D341Med (cell line): ENCODE results near the gene UBR4.

Experiments used
- DNase-seq: peaks from one replicate; pipeline ENCODE4 v3.0.0; 2012; ENCODE audit warnings: low spot score

UBR4 gene

DNA sequence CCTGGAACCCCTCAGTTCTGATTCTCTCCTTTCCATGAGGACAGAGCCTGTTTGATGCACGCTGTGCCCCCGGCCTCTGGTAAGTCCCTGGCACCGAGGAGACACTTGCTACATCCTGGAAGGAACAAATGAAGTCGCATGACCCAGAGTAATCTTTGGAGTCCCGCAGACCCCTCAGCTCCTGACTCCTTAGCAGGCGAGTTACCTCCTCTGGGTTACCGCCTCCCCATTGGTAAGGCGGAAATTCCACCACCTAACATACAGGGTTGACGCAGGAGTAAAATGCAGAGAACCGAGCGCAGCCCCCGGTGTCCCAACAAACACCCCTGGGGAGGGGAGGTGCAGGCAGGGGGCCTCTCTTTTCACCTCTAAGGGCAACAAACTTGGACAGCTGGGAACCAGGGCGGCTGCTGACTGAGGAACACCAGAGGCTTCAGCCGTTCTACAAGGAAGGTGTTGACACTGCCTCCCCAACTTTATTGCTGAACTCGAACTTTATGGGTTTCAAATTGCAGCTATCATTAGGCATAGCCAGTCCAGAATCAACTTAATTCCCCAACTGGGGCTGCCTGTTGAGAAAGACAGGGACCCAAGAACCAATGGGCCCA lies 138.3 kb downstream of the UBR4 start:
- DNase-seq, result no peak

DNA sequence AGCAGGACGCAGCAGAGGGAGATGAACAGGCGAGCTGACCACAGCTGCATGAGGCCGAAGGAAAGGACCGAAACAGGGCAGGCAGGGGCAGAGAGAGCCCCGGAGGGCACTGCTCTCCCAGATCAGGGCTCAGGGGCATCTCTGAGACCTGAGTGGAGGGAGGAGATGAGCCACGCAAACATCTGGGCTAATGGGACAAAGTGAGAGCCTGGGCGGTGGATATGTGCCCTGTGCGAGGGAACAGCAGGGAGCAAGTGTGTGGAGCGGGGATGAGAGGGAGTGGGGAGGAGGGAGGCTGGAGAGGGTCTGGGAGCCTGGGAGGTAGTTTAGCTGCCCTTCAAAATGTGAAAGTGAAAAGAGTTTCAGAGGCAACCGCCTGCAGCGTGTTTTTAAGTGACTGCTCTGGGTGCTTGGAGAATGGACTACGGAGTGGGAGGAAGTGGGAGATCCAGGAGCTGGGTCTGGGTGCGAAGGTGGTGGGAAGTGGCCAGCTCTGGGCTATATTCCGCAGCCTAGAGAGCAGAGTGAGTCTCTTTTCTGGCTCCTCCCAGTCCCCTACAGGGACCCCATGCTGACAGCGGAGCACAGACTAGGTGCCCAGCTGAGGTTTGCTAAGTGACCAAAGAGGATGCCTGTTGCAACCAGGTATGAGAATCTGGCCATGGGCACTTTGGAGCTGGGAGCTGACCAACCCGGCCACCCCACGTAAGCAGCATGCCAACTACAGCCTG lies 139.0 kb downstream of the UBR4 start:
- DNase-seq, result no peak

DNA sequence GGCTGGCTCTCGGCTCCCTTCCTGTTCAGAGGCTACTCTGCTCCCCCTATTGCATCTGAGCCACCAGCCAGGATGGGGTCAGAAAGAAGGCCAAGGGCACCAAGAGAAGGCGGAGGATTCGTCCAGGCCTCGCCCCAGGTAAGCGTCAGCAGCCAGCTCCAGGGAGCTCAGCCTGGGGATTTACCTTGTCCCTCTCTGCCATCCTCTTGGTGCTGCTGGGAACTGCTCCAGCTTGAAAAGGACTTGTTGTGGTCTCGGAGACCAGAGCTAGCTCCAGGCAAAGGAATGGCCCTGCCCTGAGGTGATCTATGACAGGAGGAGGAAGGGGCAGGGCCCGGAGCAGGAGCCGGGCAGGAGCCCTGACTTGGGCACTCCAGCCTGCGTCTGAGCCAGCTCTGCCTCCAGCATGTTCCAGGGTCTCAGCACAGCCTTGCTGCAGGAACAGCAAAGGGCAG lies 139.8 kb downstream of the UBR4 start:
- DNase-seq, result no peak

DNA sequence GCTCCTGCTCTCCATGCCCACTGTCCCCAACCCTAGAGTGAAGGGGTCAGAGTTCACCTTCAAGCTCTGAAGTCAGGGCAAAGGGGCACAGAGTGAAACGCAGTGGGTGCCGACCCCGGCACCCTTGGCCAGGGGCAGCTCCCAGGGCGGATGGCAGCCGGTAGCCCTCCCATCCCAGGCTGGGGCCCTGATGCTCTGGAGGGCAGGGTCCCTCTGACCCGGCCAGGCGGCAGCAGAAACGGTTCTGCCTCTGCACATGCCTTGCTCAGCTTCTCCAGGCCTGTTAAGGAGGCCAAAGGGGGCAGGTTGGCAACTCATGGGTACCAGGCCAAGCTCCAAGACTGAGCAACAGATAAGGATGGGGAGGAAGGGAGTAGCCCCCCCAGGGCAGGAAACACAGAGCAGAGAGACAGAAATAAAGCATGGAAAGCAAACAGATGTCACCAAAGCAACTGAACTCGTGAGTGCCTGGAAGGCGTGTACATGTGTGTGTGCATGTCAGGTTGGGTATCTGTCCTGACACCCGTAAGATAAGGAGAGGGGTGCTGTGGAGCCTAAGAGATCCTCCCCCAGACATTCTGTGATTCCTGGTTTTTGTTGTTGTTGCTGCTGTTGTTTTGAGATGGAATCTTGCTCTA lies 141.3 kb downstream of the UBR4 start:
- no peak for DNase-seq

DNA sequence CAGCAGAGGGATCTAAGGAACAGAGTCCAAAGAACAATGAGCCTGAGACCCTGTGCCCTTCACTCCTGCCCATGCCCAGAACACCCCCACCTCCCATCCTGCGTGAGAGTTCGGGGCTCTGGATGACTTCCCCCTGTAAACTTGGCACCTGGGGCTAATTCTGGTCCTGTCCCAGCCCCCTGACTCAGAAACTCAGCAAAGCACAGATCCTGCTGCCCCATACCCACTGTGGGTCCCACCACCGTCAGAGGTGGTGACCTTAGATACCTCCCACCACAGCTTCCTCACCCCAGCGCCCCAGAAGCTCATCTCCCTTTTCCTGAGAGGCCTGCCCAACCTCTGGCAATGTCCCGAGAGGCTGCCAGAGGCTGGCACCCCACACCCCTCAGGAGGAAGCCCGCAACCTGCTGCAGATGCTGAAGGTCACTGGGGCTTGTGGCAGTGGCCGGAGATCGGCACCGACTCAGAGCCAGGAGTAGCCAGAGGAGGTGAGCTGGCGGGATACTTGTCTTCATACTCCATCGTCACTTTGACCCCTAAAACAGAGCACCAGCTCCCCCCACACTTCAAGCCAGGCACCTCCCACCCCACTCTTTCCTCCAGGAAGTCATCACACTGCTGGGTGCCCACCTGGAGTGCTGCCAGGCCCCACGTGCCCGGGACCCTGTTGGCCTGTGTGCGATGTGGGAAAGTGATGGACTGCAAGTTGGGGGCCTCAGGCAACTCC lies 142.0 kb downstream of the UBR4 start:
- DNase-seq, result no peak

DNA sequence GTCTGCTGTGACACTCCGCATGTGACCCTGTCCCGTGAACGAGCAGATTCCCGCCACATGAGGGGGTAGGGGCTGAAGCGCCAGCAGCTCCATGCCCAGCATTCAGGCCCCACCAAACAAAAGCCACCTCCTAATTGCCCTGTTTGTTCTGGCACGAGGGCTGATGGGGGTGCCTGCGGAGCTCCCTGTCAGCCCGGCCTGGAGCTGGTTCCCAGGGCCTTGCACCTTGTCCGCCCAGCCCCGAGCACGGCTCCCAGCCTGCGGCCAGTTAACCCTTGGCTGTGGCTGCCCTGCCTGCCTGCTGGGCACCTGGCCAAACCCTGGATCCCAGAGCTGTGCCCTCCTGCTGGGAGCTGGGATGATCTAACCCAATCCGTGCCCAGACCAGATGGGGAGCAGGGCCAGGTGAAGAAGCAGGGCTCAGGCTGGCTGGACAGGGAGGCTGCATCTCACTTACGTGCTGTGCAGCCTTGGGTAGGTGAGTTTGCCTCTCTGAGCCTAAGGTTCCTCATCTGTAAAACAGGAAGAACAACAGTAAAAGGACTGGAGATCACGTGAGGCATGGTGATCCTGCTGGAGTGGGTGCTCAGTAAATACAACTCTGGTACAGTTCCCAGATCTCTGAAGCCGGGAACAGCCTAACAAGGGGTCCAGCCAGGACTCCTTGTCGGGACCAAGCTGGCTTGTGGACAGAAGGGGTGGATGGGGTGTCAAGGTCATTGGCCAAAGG lies 142.7 kb downstream of the UBR4 start:
- no peak for DNase-seq

DNA sequence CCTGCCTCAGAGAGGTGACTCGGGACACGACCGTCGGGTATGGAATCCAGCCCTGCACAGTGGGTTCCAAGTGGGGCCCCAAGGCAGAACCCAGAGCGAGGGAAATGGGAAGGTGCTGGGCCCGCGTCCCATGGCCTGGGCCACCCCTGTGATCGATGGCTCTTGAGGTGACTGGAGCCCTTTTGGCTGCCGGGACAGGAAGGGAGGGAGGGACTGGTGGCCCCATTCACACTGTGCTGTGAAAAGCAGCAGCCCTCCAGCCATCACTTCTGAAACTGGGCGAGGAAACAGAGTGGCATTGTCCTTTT lies 143.2 kb downstream of the UBR4 start:
- DNase-seq, result no peak

DNA sequence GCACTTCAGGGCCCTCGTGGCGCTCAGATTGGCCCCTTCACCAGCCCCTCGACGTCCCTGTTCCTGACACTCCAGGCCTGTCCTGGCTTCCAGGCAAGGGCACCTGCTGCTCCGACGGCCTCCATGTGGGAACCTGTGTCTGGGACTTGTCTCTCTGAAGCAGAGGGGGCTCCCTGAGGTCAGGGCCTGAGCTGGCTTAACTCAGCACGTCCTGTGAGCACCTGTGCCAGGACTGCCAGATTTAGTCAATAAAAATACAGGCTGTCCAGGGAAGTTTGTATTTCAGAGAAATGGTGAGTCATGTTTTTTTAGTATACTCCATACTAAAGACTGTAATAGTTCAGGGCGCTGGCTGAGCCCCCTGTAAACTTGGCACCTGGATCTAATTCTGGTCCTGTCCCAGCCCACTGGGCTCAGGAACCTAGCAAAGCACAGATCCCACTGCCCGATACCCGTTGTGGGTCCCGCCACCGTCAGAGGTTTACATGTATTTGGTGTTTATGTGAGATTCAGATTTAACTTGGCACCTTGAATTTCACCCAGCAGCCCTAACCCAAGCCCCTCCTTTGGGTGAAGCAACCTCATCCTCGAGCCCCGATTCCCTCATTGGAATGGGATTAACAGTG lies 143.7 kb downstream of the UBR4 start:
- no peak for DNase-seq

DNA sequence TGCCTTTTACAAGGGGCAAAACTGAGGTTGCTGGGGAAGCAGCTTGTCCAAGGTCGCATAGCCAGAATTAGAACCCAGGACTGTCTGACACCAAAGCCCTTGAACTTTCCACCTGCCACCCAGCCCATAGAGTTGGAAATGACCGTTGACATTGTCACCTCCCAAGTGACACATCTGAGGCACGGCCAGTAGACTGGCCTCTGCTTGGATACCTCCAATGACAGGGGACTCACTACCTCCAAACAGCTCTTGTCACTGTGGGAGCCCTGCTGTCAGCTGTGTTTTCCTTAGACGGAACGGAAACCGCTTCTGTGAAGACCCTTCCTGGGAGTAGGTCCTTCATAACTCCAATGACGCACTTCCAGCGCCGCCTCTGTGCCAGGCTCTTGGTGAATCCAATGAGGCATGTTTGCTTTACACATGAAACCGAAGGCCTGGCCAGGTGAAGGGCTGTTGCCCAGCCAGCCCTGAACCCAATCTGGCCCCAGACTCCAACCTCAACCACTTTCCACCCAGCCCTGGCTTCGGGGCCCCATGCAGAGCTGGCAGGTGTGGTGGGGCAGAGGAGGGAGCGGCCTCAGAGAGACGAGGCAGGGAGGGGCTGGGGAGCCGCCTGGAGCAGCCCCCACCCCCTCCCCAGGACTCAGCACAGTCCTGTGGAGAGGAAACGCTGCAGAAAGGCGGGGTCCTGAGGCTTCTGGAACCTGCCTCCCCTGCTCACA lies 144.4 kb downstream of the UBR4 start:
- DNase-seq, result no peak

DNA sequence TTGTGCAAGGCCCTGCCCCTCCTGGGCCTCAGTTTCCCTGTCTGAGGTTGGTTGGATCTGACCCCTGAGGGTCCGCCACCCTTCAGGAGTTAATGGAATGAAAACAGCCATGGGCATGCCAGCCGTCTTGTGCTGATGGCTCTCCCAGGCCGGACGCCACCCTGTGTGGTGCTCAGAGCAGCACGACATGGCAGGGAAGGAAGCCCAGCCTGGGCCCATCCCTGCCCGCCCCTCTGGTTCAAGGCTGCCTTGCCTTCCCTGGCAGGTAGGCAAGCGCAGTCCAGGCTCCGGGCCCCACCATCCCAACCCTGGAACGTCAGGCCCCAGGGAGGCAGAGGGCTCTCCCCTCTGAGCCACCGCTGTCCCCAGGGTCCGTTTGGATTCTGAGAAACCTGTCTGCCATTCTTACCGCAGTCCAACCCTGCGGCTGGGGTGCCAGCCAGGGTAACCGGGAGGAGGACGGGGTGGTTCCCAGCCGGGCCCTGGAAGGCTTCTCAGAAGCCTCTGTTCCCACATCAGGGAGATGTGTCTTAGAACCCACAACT lies 145.1 kb downstream of the UBR4 start:
- DNase-seq, result no peak

DNA sequence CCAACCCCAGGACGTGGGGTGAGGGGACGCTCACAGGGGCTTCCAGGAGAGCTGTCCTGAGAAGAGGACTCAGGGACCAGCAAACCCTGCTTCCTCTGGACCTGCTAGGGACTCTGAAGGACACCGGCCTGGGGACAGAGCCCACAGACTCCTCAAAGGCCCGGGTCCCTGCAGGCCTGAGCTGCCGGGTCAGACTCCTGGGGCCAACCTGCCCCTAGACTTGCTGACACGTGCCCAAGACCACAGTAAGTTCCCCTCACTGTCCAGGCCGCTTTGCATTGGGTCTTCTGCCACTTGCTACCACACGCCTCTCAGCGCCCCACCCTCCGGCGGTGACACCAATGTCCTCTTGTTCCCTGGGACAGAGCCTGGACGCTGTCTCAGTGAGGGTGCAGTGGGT lies 146.9 kb downstream of the UBR4 start:
- no peak for DNase-seq

DNA sequence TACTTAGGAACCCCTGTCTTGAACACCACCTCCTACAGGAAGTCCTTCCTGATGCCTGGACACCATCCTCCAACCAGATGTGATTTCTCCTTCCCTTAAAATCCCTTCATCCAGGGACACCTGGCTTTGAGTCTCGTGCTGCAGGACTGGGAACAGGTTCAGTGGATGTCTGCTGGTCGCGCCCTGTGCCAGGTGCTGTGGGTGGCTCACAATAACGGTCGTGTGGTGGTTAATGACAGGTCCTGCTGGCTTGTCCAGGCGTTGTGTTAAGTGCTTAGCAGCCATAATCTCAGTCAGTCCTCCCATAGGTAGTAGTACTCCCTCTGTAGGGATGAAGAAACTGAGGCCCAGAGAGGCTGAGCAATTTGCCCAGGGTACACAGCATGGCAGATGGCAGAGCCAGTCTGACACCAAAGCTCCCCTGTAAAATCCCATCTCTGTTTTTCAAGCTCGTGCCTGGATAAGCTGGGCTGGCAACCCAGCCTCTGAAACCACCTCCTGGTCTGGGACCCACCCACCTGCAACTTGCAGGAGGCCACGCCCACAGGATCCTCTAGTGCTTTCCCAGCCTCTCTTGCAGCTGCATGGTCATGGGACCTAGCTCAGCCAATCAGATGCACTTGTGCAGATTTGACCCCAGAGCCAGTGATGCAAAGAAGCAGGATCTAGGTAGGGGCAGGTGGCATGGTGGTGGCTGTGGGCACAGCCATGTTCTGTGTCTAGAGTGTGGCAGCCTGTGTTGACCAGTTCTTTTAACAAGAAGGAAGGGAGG lies 147.6 kb downstream of the UBR4 start:
- DNase-seq, result no peak

DNA sequence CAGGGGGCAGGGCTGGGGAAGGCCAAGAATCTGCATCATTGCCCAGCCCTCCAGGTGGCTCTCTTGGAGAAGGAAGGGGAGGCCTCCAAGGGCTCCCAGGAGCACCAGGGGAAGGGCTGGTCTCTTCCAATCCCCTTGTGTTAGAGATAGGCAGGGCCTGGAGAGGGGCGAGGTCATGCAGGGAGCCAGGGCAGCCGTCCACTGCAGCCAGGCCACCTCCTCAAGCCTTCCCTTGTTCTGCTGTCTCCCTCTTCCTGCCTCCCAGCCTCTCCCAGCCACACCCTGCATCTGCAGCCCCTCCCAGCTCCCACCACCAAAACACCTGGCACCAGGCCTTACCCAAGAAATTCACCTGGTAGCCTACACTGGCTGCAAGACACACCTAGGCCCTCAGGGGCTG lies 148.3 kb downstream of the UBR4 start:
- DNase-seq, result no peak

DNA sequence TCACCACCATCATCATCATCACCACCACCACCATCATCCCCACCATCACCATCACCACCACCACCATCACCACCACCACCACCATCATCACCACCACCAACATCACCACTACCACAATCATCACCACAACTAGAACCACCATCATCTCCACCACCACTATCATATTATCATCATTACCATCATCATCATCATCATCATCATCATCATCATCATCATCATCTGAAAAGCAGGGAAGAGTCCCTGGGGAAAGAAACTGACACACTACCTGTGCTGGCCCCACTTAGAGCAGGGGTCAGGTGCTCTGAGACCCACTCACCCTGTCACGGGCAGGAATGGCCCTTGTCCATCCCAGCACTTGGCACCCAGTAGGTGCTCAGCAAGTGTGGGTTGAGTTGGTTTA lies 148.7 kb downstream of the UBR4 start:
- no peak for DNase-seq

DNA sequence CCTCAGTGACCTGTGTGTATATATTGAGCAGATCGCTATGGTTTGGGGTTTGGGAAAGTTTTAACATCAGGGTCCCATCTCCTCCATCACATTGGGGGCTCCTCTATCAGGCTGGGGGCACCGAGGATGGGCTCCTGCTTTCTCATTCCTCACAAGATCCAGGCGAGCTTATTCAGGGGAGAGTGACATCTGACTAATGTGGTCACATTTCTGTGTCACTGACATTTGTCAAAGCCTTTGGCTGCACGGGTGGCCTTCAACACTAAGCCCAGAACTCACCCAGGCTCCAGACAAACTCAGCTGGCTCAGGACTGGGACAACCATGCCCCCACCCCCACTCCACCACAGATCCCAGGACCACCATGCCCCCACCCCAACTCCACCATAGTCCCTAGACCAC lies 150.3 kb downstream of the UBR4 start:
- DNase-seq, result no peak

DNA sequence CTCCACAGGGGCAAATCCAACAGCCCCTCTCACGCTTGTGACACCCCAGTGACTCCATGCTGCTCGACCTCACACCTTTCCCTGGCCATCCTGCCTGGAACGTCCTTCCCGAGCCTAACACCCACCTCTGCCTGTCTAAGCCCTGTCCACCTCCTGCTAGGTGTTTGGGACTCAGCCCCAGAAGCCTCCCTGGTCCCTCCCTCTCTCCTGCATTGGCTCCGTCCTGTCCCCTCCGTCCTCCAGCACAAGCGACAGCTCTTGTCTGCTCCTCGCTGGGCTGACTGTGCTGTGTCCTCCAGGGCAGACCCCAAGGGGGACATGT lies 151.6 kb downstream of the UBR4 start:
- no peak for DNase-seq

DNA sequence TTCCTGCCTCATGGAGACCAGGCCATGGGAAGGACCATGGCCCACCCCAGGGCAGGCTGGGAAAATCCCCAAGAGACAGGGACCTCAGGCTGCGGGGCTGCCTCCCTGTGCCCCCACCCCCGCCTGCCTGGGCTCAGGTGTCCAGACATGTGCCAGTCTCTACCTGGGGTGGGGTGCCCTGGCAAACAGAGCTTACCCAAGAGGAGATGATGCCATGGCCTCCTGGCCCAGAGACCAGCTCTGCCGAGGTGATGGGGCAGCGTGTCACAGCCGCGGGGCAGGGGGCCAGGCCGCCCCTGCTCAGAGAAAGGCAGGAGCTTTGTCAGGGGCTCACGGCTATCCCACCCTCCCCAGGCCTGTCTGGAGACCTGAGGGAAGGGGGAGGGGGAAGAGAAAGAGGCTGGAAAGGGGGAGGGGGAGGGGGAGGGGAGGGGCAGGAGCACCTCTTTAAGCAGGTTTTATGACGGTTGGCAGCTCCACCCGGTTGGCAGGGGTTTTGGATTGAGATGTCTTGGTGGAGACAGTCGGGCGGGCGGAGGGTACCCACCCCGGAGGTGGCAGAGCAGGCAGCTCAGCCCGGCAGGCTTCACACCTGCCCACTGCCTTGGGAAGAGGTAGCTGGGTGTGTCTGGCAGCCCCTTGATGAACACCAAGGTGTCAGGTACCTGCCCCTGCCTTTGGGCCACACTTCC lies 152.1 kb downstream of the UBR4 start:
- no peak for DNase-seq

DNA sequence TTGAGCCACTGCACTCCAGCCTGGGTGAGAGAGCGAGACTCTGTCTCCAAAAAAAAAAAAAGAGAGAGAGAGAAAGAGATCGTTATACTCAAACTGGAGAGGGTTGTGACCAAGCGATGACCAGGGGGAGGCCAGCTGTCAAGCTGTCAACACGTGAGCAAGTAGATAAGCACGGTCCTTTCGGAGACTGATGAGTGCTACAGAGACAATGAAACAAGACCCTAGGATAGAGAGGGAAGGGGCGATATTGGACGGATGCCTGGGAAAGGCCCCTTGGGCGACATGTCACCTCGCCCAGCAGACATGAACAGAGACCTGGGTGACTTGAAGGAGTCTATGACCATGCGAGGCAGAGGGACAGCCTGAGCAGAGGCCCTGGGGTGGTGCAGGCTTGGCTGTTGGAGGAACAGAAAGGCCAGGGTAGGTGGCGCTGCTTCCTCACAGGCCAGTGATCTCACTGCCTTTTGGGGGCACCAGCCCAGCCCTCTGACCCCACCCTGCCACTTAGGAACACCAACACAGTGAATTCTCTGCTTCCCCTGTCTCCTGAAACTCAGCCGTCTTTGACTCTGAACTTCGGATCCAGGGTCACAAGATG lies 152.8 kb downstream of the UBR4 start:
- no peak for DNase-seq

DNA sequence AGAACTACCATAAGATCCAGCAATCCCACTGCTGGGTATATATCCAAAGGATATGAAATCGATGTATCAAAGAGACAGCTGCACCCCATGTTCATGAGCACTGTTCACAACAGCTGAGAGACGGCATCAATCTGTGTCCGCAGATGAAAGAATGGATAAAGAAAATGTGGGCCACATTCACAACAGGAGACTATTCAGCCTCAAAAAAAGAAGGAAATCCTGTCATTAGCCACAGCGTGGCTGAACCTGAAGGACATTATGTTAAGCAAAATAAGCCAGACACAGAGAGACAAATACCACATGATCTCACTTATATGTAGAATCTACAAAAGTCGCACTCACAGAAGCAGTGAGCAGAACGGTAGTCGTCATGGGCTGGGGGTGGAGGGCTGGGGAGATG lies 154.4 kb downstream of the UBR4 start:
- no peak for DNase-seq
